ENCODE data around the gene CCDC39. TPM values are rescaled to one million over a fixed set of nuclear protein-coding genes. Genes with fewer than 3 reads are reported as not detected.

CCDC39 gene
- total and polyA plus RNA-seq, 2 of the 13 experiments (the other 11 are each of a cell fraction or from before 2014, with no cell fraction given): not detected

DNA sequence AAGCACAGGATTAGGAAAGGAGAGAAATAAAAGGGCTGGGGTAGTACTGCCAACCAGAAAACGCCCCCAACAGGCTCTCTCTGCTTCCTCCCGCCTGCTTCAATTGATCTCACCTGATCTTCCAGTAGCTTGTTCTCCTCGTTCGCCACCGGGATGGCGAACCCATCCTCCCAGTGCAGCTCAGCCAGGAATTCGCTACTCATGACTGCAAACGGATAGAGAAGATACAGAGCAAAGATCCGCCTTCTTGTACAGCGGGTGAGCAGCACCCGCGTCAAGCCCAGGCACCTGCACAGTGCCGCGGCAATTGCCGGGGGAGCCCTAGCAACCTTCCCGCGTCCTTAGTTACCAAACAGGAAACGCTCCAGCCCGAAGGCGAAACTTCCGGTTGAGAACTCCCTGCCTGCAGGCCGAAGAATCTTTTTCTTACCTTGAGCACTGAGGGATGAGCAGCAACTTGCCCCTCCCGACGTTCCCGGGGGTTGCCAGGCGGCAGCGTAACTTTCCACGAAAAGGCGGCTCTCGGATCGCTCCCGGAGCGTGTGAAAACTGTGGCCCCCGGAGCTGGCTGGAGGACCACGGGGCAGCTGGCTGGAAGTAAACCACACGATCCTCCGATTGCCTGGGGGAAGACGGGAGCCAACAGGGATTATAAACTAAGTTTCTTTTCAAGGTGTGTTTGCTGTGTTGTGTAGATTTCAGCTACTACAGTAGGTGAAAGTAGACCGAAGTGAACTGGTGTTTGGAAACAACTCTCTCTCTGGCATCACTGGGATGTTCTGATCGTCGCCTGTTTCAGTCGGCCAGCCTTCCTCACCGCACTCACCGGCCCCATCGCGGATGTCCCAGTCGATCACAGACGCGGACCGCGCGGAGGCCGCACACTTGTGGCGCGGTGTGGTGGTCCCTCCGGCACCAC lies at the start of gene CCDC39 (continued):
- TF ChIP-seq CENPBD1 (CRISPR knock-in tag; IDR thresholded peaks at IDR 0.05; ENCODE audit: borderline replicate concordance, low read depth) (no peak), RXRA (CRISPR knock-in tag; IDR thresholded peaks at IDR 0.05) (0 out of 2 replicates have a peak, but pooled peaks have one; percentile 28), ZMYM4 (CRISPR knock-in tag; IDR thresholded peaks at IDR 0.05) (peak; percentile 75), ZSCAN9 (CRISPR knock-in tag; IDR thresholded peaks at IDR 0.05; ENCODE audit: borderline replicate concordance) (0 out of 2 replicates have a peak, but pooled peaks have one; percentile 12), NFRKB (IDR thresholded peaks at IDR 0.05) (no peak), NFATC3 (CRISPR knock-in tag; IDR thresholded peaks at IDR 0.05) (0 out of 2 replicates have a peak, but pooled peaks have one; percentile 21), WIZ (CRISPR knock-in tag; IDR thresholded peaks at IDR 0.05) (peak; percentile 87), ZNF326 (CRISPR knock-in tag; IDR thresholded peaks at IDR 0.05; ENCODE audit: borderline replicate concordance) (no peak), ZNF292 (CRISPR knock-in tag; IDR thresholded peaks at IDR 0.05; ENCODE audit: borderline replicate concordance, low read depth) (peak; percentile 32; the same call in 1 of the 2 replicates), THAP11 (CRISPR knock-in tag; IDR thresholded peaks at IDR 0.05) (peak; percentile 35; the same call in 1 of the 2 replicates), ZNF691 (CRISPR knock-in tag; IDR thresholded peaks at IDR 0.05; ENCODE audit: borderline replicate concordance, low read depth) (peak; percentile 95)
- TF ChIP-seq, protein P1, sequence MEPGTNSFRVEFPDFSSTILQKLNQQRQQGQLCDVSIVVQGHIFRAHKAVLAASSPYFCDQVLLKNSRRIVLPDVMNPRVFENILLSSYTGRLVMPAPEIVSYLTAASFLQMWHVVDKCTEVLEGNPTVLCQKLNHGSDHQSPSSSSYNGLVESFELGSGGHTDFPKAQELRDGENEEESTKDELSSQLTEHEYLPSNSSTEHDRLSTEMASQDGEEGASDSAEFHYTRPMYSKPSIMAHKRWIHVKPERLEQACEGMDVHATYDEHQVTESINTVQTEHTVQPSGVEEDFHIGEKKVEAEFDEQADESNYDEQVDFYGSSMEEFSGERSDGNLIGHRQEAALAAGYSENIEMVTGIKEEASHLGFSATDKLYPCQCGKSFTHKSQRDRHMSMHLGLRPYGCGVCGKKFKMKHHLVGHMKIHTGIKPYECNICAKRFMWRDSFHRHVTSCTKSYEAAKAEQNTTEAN (CRISPR knock-in tag; conservative IDR thresholded peaks at IDR 0.05): 0 out of 2 replicates have a peak, but pooled peaks have one; percentile 13

Measured in HepG2 (cell line).